Astrocyte (in vitro differentiated cells and primary cell): ENCODE measurements around the gene FANCL.
"Not testable (repeated sequence)": the region's sequence is repeated elsewhere in the genome, so short reads cannot be mapped to it uniquely, and the experiment has no call there.

ENCODE experiments used
- EZH2 ChIP-seq: IDR thresholded peaks from 2 replicates; pipeline ENCODE4 v1.6.1; 2012; ENCODE audit warnings: mild to moderate bottlenecking, low read length, inconsistent platforms; ENCODE audit not compliant: insufficient read depth
- TF ChIP-seq, protein P1 (sequence below): IDR thresholded peaks from 2 replicates; pipeline ENCODE4 v1.5.1; 2011; ENCODE audit warnings: low read depth, mild to moderate bottlenecking, inconsistent platforms, low read length, moderate library complexity; ENCODE audit not compliant: insufficient read depth

DNA sequence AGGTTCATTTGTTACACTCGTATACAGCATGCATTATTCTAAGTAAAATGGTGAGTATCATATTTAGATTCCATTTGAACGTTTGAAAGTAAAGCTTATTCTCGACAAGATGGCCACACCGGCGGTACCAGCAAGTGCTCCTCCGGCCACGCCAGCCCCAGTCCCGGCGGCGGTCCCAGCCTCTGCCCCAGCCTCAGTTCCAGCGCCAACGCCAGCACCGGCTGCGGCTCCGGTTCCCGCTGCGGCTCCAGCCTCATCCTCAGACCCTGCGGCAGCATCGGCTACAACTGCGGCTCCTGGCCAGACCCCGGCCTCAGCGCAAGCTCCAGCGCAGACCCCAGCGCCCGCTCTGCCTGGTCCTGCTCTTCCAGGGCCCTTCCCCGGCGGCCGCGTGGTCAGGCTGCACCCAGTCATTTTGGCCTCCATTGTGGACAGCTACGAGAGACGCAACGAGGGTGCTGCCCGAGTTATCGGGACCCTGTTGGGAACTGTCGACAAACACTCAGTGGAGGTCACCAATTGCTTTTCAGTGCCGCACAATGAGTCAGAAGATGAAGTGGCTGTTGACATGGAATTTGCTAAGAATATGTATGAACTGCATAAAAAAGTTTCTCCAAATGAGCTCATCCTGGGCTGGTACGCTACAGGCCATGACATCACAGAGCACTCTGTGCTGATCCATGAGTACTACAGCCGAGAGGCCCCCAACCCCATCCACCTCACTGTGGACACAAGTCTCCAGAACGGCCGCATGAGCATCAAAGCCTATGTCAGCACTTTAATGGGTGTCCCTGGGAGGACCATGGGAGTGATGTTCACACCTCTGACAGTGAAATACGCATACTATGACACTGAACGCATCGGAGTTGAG lies 10.4 kb upstream of the FANCL start:
- TF ChIP-seq, protein P1, sequence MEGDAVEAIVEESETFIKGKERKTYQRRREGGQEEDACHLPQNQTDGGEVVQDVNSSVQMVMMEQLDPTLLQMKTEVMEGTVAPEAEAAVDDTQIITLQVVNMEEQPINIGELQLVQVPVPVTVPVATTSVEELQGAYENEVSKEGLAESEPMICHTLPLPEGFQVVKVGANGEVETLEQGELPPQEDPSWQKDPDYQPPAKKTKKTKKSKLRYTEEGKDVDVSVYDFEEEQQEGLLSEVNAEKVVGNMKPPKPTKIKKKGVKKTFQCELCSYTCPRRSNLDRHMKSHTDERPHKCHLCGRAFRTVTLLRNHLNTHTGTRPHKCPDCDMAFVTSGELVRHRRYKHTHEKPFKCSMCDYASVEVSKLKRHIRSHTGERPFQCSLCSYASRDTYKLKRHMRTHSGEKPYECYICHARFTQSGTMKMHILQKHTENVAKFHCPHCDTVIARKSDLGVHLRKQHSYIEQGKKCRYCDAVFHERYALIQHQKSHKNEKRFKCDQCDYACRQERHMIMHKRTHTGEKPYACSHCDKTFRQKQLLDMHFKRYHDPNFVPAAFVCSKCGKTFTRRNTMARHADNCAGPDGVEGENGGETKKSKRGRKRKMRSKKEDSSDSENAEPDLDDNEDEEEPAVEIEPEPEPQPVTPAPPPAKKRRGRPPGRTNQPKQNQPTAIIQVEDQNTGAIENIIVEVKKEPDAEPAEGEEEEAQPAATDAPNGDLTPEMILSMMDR = not testable (repeated sequence)
- TF ChIP-seq EZH2 = not testable (repeated sequence)
